Measurements from ENCODE around the gene F10. TPM values are rescaled to one million over a fixed set of nuclear protein-coding genes. Genes with fewer than 3 reads are reported as not detected.

The F10 gene
- polyA plus RNA-seq, 1 donor from 2014 or later: not detected

- H3K27ac ChIP-seq (ENCODE audit: low read length): no peak overlapping the region
- no peaks in the 10 kb centered on the region for H3F3A ChIP-seq (ENCODE audit: insufficient read depth, low read length, poor library complexity, severe bottlenecking)
- no peak overlapping the region for H2AFZ ChIP-seq (ENCODE audit: low read depth, low read length)
- H3K79me2 ChIP-seq (replicated peaks; ENCODE audit: insufficient read depth, low read length): no peaks in the 10 kb centered on the region
- H3K4me3 ChIP-seq (ENCODE audit: low read length): no peak overlapping the region
- H3K9me2 ChIP-seq (ENCODE audit: insufficient read depth, low read length): no peaks in the 10 kb centered on the region
- no peaks in the 10 kb centered on the region for H4K20me1 ChIP-seq (ENCODE audit: insufficient read depth)
- peaks cover 4% of the 10 kb centered on the region for H3K36me3 ChIP-seq (ENCODE audit: insufficient read depth, low read length)
- no peak overlapping the region for H3K4me2 ChIP-seq (ENCODE audit: low read length)
- TF ChIP-seq EZH2 (IDR thresholded peaks at IDR 0.05; ENCODE audit: borderline replicate concordance, insufficient read depth, low read length, poor library complexity, severe bottlenecking) (no peak), EP300 (conservative IDR thresholded peaks at IDR 0.05; ENCODE audit: poor library complexity, severe bottlenecking) (no peak), MXI1 (conservative IDR thresholded peaks at IDR 0.05; ENCODE audit: poor library complexity, severe bottlenecking) (no peak), REST (IDR thresholded peaks at IDR 0.05; ENCODE audit: borderline replicate concordance) (no peak), TAF1 (IDR thresholded peaks at IDR 0.05; ENCODE audit: low read depth) (no peak), POLR2AphosphoS5 (IDR thresholded peaks at IDR 0.05) (no peak), CTCF (IDR thresholded peaks at IDR 0.05; ENCODE audit: poor library complexity, severe bottlenecking) (no peak), RAD21 (conservative IDR thresholded peaks at IDR 0.05) (no peak), SMC3 (conservative IDR thresholded peaks at IDR 0.05; ENCODE audit: poor library complexity) (no peak)
- no peaks in the 10 kb centered on the region for H3K27me3 ChIP-seq (ENCODE audit: insufficient read depth, low read depth, low read length)
- no peak overlapping the region for H3K9ac ChIP-seq (ENCODE audit: low read length)
- H3K9me3 ChIP-seq (ENCODE audit: low read length): no peaks in the 10 kb centered on the region
These were observed 57.0 kb downstream of the F10 start for GRCh38 chr13:113179374-113180230.

GRCh38 chr13:113182046-113182445, 59.4 kb downstream of the F10 start:
- Histone ChIP-seq H3K9ac (ENCODE audit: low read length) (no peak overlapping the region), H3K27ac (ENCODE audit: low read length) (no peak overlapping the region), H3K4me3 (ENCODE audit: low read length) (no peak overlapping the region), H3K4me2 (ENCODE audit: low read length) (no peak overlapping the region), H3K27me3 (ENCODE audit: insufficient read depth, low read depth, low read length) (no peaks in the 10 kb centered on the region), H3K79me2 (replicated peaks; ENCODE audit: insufficient read depth, low read length) (no peaks in the 10 kb centered on the region), H4K20me1 (ENCODE audit: insufficient read depth) (no peaks in the 10 kb centered on the region), H3K36me3 (ENCODE audit: insufficient read depth, low read length) (peaks cover 4% of the 10 kb centered on the region), H2AFZ (ENCODE audit: low read depth, low read length) (no peak overlapping the region), H3K9me3 (ENCODE audit: low read length) (no peaks in the 10 kb centered on the region), H3F3A (ENCODE audit: insufficient read depth, low read length, poor library complexity, severe bottlenecking) (no peaks in the 10 kb centered on the region), H3K9me2 (ENCODE audit: insufficient read depth, low read length) (no peaks in the 10 kb centered on the region)
- TF ChIP-seq CTCF (IDR thresholded peaks at IDR 0.05; ENCODE audit: poor library complexity, severe bottlenecking) (no peak), POLR2AphosphoS5 (IDR thresholded peaks at IDR 0.05) (no peak), RAD21 (conservative IDR thresholded peaks at IDR 0.05) (no peak), EP300 (conservative IDR thresholded peaks at IDR 0.05; ENCODE audit: poor library complexity, severe bottlenecking) (no peak), TAF1 (IDR thresholded peaks at IDR 0.05; ENCODE audit: low read depth) (no peak), REST (IDR thresholded peaks at IDR 0.05; ENCODE audit: borderline replicate concordance) (no peak), SMC3 (conservative IDR thresholded peaks at IDR 0.05; ENCODE audit: poor library complexity) (no peak), MXI1 (conservative IDR thresholded peaks at IDR 0.05; ENCODE audit: poor library complexity, severe bottlenecking) (no peak)

Data from neural cell (in vitro differentiated cells).